Nasal cavity respiratory epithelium epithelial cell of viscerocranial mucosa (primary cell): ENCODE data around the gene GEMIN7. TPM values are rescaled to one million over a fixed set of nuclear protein-coding genes. Genes with fewer than 3 reads are reported as not detected.

Experiments used
- total RNA-seq: library from RNA; depleted of rRNA; stranded (reverse); fragments of >200 nt; gene quantifications from 2 replicates; pipeline ENCODE4 v1.2.3, GENCODE V29; 2014

The GEMIN7 gene, protein sequence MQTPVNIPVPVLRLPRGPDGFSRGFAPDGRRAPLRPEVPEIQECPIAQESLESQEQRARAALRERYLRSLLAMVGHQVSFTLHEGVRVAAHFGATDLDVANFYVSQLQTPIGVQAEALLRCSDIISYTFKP
- total RNA-seq, result 14.9 and 27.0 TPM in 2 replicates

DNA sequence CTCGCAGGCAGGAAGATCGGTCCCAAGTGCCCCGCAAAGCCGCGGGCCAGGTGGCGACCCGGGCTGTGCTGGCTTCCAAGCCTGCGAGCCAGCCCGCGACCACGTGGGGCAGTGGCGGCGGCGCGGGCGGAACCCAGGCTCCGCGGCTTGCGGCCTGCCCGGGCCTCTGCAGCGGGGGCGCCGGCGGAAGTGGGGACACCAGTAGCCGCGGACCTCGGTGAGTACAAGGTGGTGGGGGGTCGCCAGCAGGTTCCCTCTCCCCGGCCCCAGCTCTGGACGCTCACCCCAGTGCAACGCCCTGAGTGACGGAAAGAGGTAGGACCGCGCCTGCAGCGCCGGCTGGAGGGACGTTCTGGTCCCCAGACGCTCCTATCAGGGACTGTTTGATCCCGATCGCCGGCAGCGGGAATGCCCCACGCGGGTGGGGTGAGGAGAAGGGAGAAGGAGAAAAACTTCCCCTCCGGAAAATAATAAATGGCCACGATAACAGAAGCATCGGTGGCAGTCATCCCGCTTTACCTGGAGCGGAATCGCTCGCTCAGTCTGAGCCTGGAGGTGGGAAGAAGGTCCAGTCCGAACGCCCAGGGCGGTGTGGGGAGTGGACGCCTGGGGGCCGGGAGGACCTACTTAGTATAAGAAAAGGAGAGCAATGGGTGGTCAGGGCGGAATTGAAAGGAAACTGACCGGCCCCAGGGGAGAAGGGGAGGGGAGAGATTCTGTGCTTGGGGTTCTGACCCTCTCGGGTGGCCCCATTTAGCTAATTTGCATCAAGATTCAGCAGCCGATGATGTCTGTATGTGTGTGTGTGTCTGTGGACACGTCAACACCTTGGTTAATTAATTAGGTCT is at the start of gene GEMIN7:
GEMIN7 (plus strand) TSS at position 198 of the 848 bp plus-strand sequence. CDS start 10,855 bp downstream, outside the sequence.

DNA sequence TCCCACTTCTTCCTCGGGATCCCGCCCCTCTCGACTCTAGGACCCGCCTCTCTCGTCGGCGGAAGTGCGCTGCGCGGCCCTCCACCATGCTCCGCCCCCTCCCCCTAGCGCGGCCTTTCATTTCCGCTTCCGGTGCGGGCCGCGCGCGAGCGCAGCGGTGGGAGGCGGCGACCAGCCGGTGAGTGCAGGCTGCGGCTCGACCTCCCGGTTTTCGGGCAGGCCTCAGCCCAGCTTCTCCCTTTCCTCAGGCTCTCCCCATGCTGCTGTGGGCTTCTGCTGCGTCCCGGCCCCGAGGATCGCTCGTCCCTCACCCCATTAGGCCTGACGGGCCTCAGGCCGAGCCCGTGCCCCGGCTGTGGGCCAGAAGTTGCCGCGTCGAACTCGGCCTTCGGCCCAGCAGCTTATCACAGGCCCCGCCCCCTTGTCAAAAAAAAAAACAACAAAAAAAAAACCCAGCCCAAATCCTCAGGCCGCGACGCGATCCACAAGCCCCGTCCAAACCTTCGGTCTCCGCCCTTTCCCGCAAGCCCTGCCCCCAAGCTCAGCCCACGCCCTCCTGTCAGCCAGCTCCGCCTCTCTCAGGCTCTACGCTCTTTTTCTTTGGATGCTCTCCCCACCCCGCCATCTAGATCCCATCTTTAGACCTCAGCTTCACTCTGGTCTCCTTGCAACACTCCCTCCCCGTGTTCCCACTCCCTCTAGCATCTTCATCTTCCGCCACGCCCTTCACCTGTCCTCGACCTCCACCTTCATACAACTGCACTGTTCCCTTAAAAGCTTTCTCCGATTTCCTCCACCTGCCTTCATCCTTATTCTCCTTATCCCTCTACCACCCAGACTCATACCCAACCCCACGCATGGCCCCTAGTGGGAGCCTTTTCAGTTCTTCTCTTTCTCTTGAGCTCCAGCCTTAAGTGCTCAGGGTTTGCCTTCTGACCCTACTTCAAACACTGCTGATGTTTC is 39.8 kb upstream of the GEMIN7 start, which contains the start of gene CLASRP:
CLASRP (plus strand) TSS at position 115 of the 963 bp plus-strand sequence. CDS start 1,168 bp downstream, outside the sequence.

DNA sequence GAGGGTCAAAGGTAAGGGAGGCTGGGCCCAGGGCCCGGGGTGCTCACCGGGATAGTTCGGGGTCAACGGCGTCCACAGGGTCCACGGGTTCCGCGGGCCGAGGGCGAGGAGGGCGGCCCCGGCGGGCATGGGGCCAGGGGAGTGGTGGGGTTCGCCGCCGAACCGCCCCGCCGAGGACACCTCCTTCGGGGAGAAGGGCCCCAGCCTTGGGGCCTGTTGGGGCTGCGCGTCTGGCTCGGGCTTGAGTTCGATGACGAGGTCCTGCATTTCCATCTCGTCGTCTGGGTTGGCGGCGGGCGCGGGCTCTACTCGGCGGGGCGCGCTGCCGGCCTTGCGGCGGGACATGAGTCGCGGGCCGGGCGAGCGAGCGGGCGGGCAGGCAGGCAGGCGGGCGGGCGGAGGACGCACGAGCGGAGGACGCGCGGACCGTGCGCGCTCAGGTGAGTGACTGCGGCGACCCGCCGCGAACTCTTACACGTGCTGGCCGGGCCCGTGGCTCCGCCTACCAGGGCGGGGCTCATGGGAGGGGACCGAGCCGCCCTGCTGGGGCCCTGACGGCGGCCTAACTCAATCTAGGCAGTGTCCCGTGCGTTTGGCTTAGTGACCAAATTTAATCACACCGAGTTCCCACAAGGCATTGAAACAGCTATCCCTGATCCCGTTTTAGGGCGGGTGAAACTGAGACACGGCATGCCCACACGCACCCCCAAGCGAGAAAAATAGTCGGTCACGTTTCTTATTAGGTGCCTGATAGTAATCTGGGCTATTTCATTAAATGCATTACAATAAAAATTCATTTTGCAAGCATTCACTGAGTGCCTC is 2.8 kb upstream of the GEMIN7 start, which contains the start of gene ZNF296:
ZNF296 (minus strand) TSS at position 450 of the 822 bp plus-strand sequence; CDS start at position 345, 105 bp downstream.

DNA sequence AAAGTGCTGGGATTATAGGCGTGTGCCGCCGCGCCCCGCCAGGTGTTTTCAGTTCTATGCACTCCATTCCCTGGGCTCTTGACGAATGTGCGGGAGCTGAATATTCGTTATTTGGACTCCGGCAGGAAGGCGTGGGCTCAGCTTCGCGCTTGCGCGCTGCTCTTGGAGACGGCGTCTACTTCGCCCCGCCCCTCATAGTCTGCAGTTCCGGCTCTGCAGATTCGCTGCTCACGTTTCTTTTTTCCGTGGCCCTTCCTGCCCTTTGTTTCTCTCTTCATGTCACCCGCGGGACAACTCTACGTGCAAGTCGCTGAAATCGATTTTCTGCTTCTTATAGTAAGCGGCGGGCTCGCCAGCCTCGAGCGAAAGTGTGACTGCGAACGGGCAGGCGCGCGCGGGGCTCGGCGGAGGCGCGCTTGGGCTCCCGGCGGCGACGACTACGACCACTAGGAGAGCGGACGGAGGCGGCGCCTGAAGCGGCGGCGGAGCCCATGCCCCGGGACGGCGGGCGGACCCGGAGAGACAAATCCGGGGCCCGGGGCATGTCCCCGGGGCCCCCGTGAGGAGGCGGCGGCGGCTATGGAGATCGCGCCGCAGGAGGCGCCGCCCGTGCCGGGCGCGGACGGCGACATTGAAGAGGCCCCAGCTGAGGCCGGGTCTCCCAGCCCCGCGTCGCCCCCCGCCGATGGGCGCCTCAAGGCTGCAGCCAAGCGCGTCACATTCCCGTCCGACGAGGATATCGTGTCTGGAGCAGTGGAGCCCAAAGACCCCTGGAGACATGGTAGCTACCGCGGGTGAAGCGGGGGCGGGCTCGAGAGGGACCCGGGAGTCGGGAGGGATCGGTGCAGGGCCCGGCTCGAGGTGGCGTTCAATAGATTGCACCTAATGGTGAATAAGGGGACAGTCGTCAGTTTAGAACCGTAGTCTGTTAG is 14.0 kb downstream of the GEMIN7 start, which contains the start of gene PPP1R37:
PPP1R37 (plus strand) TSS at position 433 of the 932 bp plus-strand sequence; CDS start at position 580, 147 bp downstream.

Other genes with a start within 250 kb of the GEMIN7 start
- 49.9 and 65.4 TPM in 2 replicates for gene NECTIN2, start 233.0 kb upstream of the GEMIN7 start, total RNA-seq
- gene TOMM40, start 188.0 kb upstream of the GEMIN7 start, total RNA-seq, result 62.5 and 73.3 TPM in 2 replicates
- gene APOE, start 173.5 kb upstream of the GEMIN7 start, total RNA-seq, result 27.3 and 227 TPM in 2 replicates
- gene APOC1, start 164.7 kb upstream of the GEMIN7 start, total RNA-seq, result 0.43 TPM in 1 of 2 replicates, not detected in the other
- not detected in 2 replicates for gene APOC4, start 137.0 kb upstream of the GEMIN7 start, total RNA-seq
- gene APOC2, start 133.2 kb upstream of the GEMIN7 start, total RNA-seq, result not detected in 2 replicates
- gene CLPTM1, start 123.9 kb upstream of the GEMIN7 start, total RNA-seq, result 33.5 and 73.4 TPM in 2 replicates
- 5.8 and 14.2 TPM in 2 replicates for gene RELB, start 77.8 kb upstream of the GEMIN7 start, total RNA-seq
- 7.2 and 15.0 TPM in 2 replicates for gene CLASRP, start 40.2 kb upstream of the GEMIN7 start, total RNA-seq
- gene ZNF296, start 2.8 kb upstream of the GEMIN7 start, total RNA-seq, result 0.68 and 1.2 TPM in 2 replicates
- gene PPP1R37, start 13.9 kb downstream of the GEMIN7 start, total RNA-seq, result 16.1 and 35.8 TPM in 2 replicates
- 0.34 and 0.93 TPM in 2 replicates for gene NKPD1, start 81.7 kb downstream of the GEMIN7 start, total RNA-seq
- gene TRAPPC6A, start 99.0 kb downstream of the GEMIN7 start, total RNA-seq, result 7.9 and 8.2 TPM in 2 replicates
- gene BLOC1S3, start 99.5 kb downstream of the GEMIN7 start, total RNA-seq, result 6.1 and 6.2 TPM in 2 replicates
- gene EXOC3L2, start 166.1 kb downstream of the GEMIN7 start, total RNA-seq, result 0.07 TPM in 1 of 2 replicates, not detected in the other
- gene MARK4, start 172.0 kb downstream of the GEMIN7 start, total RNA-seq, result 6.8 and 40.3 TPM in 2 replicates
- gene CKM, start 243.6 kb downstream of the GEMIN7 start, total RNA-seq, result not detected in 2 replicates